Stimulated activated CD4-positive, alpha-beta T cell treated with anti-CD3 and anti-CD28 coated beads, Interleukin-15, amount 100 ng/mL, for 24 hours (primary cell): ENCODE data around the gene ASXL1.

Source experiments
- DNase-seq: peaks from one replicate; pipeline ENCODE4 v3.0.0-alpha.2; 2020

The ASXL1 gene

GRCh38 chr20:32482442-32483261, 124.5 kb downstream of the ASXL1 start:
- peak; percentile 57 for DNase-seq

- DNase-seq = peak; percentile 72
Observed at GRCh38 chr20:32483351-32484224, 125.5 kb downstream of the ASXL1 start.

- peak; percentile 53 for DNase-seq
Observed at GRCh38 chr20:32484225-32484957, 126.3 kb downstream of the ASXL1 start.

DNA sequence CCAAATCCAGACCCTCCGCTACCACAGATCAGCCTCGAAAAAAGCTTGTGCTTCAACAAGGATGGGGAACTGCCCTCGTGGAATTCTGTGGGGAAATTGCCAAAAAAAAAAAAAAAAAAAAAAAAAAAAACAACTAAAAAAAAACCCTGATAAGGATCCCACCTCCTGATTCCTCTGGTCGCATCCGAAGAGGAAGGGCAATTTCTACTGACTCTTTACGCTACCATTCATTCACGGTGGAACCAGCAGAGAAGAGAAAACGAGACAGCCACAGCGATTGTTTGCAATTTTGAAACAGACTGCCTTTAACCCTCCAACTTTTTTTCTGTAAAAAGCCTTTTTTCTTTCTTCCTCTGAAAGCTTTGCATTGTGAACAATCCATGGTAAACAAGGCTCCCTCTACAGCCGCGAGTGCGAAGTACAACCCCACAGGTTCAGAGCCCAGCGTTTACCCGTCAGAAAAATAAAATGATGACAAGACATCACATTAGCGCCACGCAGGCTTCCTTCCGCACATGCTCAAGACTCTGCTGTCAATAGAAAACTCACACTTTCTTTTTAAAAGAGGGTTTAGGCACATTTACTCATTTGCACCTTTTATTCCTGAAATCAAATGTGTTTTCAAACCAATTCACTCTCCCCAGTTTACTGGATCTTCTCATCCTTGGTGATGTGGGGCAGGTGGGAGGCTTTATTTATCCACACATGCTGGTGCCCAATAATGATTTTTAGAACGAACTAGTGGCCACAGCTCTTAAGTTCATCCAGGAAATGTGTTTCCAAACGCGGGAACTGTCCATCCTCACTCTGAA, 127.0 kb downstream of the ASXL1 start:
- DNase-seq = peak; percentile 88

DNA sequence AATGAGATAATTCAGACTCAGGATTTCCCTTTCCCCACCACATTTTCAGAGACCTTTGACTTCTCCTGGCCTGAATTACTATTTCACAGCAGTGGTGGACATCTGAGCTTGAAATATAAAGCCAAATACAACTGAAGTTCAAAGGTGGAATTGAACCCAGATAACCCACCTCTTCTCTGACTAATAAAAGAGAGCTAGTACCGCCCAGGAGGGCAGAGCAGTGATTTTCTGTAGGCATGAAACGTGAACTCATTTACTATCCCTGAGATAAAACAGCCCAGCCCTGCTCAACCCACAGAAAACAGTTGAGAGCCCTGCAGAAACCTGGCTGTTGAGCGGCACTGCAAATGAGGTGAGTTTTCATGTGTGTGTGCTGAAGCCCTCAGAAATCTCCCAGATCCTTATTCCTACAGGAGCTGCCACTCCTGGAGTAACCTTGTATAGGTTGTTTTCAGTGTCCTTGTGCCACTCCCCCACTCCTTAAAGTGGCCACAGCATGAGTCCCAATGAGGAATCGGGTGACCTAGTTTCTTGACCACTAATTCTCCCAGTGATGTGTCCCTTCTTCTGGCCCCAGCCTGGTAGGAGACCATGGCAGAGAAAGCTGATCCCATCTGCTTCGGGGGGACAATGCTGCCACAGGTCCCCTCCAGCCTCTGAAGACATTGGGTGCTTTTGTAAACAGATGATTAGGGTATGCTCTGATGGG, 127.8 kb downstream of the ASXL1 start:
- DNase-seq = no peak

- DNase-seq = no peak
Observed at GRCh38 chr20:32487381-32487780, 129.2 kb downstream of the ASXL1 start.

- DNase-seq = no peak
Observed at GRCh38 chr20:32488066-32488838, 130.1 kb downstream of the ASXL1 start.
